Liver (tissue), 9 donors: Measurements from ENCODE around the gene ARHGEF3. TPM values are rescaled to one million over a fixed set of nuclear protein-coding genes. Genes with fewer than 3 reads are reported as not detected.

Experiments used
- DNase-seq: peaks from one replicate; pipeline ENCODE4 v3.0.0-alpha.2; 2017; ENCODE audit warnings: low spot score
- H3K27ac ChIP-seq, 2 donors: one replicate each; pipeline ENCODE4 v1.7.0; 2013; ENCODE audit warnings: inconsistent platforms in 2 of 2, low read length in 2 of 2, control low read depth in 1 of 2, low read depth in 1 of 2, mild to moderate bottlenecking in 1 of 2
- H3K27me3 ChIP-seq, 4 donors: one replicate each; pipeline versions ENCODE4 v1.6.1 to v1.7.0; 2013; ENCODE audit warnings: low read length in 3 of 4, inconsistent platforms in 1 of 4, mild to moderate bottlenecking in 1 of 4, moderate library complexity in 1 of 4; ENCODE audit not compliant: control insufficient read depth in 4 of 4, insufficient read depth in 4 of 4
- H3K36me3 ChIP-seq, 4 donors: one replicate each; pipeline versions ENCODE4 v1.6.1 to v1.7.0; 2013; ENCODE audit warnings: low read length in 3 of 4, mild to moderate bottlenecking in 3 of 4, low read depth in 1 of 4, moderate library complexity in 1 of 4; ENCODE audit not compliant: control insufficient read depth in 4 of 4, insufficient read depth in 3 of 4
- H3K4me1 ChIP-seq, 4 donors: one replicate each; pipeline versions ENCODE4 v1.6.1 to v1.7.0; 2013; ENCODE audit warnings: low read length in 3 of 4, mild to moderate bottlenecking in 3 of 4, moderate library complexity in 1 of 4; ENCODE audit not compliant: control insufficient read depth in 4 of 4, insufficient read depth in 4 of 4
- H3K4me3 ChIP-seq, 3 donors: one replicate each; pipeline versions ENCODE4 v1.6.1 to v1.7.0; 2013; ENCODE audit warnings: low read length in 3 of 3, control low read depth in 1 of 3, low read depth in 1 of 3, mild to moderate bottlenecking in 1 of 3
- H3K9ac ChIP-seq, 2 donors: one replicate each; pipeline ENCODE4 v1.7.0; 2013; ENCODE audit warnings: low read length in 2 of 2, mild to moderate bottlenecking in 2 of 2, moderate library complexity in 2 of 2, control low read depth in 1 of 2, low read depth in 1 of 2
- H3K9me3 ChIP-seq, 4 donors: one replicate each; pipeline versions ENCODE4 v1.6.1 to v1.7.0; 2013; ENCODE audit warnings: low read length in 3 of 4; ENCODE audit not compliant: control insufficient read depth in 4 of 4
- ATF3 ChIP-seq: IDR thresholded peaks from 2 replicates; pipeline ENCODE4 v1.6.1; 2016; ENCODE audit warnings: antibody characterized with exemption
- CTCF ChIP-seq: fragments of 150-350 bp; IDR thresholded peaks from 2 replicates; pipeline ENCODE4 v1.5.1; 2017; ENCODE audit warnings: improper control_type of control experiment, low read depth, low read length; ENCODE audit not compliant: missing input control
- EGR1 ChIP-seq, 2 donors: IDR thresholded peaks; 2 replicates each; pipeline ENCODE4 v1.6.1; 2016 to 2018; ENCODE audit warnings: antibody characterized with exemption in 2 of 2, low read depth in 2 of 2
- FOXA1 ChIP-seq: IDR thresholded peaks from 2 replicates; pipeline ENCODE4 v1.6.1; 2016; ENCODE audit warnings: antibody characterized with exemption
- FOXA2 ChIP-seq: IDR thresholded peaks from 2 replicates; pipeline ENCODE4 v1.6.1; 2016; ENCODE audit warnings: antibody characterized with exemption
- GABPA ChIP-seq, 2 donors: IDR thresholded peaks in 1 of 2; conservative IDR thresholded peaks in 1 of 2; 2 replicates each; pipeline ENCODE4 v1.6.1; 2016; ENCODE audit warnings: antibody characterized with exemption in 2 of 2, mild to moderate bottlenecking in 1 of 2, moderate library complexity in 1 of 2
- HNF4A ChIP-seq, 2 donors: conservative IDR thresholded peaks; 2 replicates each; pipeline ENCODE4 v1.6.1; 2016; ENCODE audit warnings: antibody characterized with exemption in 2 of 2, mild to moderate bottlenecking in 2 of 2
- HNF4G ChIP-seq: IDR thresholded peaks from 2 replicates; pipeline ENCODE4 v1.6.1; 2016; ENCODE audit warnings: antibody characterized with exemption
- JUND ChIP-seq, 2 donors: IDR thresholded peaks; 2 replicates each; pipeline ENCODE4 v1.6.1; 2016; ENCODE audit warnings: antibody characterized with exemption in 2 of 2
- MAX ChIP-seq: IDR thresholded peaks from 2 replicates; pipeline ENCODE4 v1.6.1; 2016; ENCODE audit warnings: antibody characterized with exemption
- NR2F2 ChIP-seq: IDR thresholded peaks from 2 replicates; pipeline ENCODE4 v1.6.1; 2016; ENCODE audit warnings: antibody characterized with exemption
- RAD21 ChIP-seq, 2 donors: IDR thresholded peaks; 2 replicates each; pipeline ENCODE4 v1.6.1; 2016; ENCODE audit warnings: antibody characterized with exemption in 2 of 2, mild to moderate bottlenecking in 2 of 2
- REST ChIP-seq: IDR thresholded peaks from 2 replicates; pipeline ENCODE4 v1.6.1; 2016; ENCODE audit warnings: antibody characterized with exemption, mild to moderate bottlenecking
- RXRA ChIP-seq, 2 donors: IDR thresholded peaks; 2 replicates each; pipeline ENCODE4 v1.6.1; 2017 to 2018; ENCODE audit warnings: antibody characterized with exemption in 2 of 2, mild to moderate bottlenecking in 1 of 2
- SP1 ChIP-seq: IDR thresholded peaks from 2 replicates; pipeline ENCODE4 v1.6.1; 2018; ENCODE audit warnings: antibody characterized with exemption, mild to moderate bottlenecking
- TAF1 ChIP-seq: conservative IDR thresholded peaks from 2 replicates; pipeline ENCODE4 v1.6.1; 2016; ENCODE audit warnings: antibody characterized with exemption, mild to moderate bottlenecking
- YY1 ChIP-seq: IDR thresholded peaks from 2 replicates; pipeline ENCODE4 v1.6.1; 2016; ENCODE audit warnings: antibody characterized with exemption, mild to moderate bottlenecking
- ZBTB33 ChIP-seq: IDR thresholded peaks from 2 replicates; pipeline ENCODE4 v1.6.1; 2016; ENCODE audit warnings: antibody characterized with exemption
- WGBS: extraction: QIAGEN DNeasy Blood & Tissue Kit; methylation state at CpG from one replicate; pipeline ENCODE4 v1.1.7; 2013; 5-methylcytosine and 5-hydroxymethylcytosine counted together
- polyA plus RNA-seq, 2 donors: library from polyadenylated mRNA; stranded (reverse) in 1 of 2; unstranded in 1 of 2; fragments of 200-250 nt in 1 of 2; fragments of >200 nt in 1 of 2; fragmentation: Nextera tagmentation in 1 of 2; extraction: Ambion mirVana in 1 of 2; gene quantifications; one replicate each; pipeline versions ENCODE4 v1.2.1 to v1.2.3, GENCODE V29; 2013 to 2015
- total RNA-seq, 2 donors: library from RNA; depleted of rRNA; stranded (reverse); fragments of >200 nt; gene quantifications; one replicate each; pipeline ENCODE4 v1.2.3, GENCODE V29; 2014
- donor health status: healthy.
- donor health status: healthy.
- donor health status: healthy.
- donor health status: healthy.
- donor health status: healthy.

Gene ARHGEF3
- total and polyA plus RNA-seq, 4 donors: 1.6 to 7.9 (median 2.0) TPM

- no peak for DNase-seq
- TF ChIP-seq HNF4G (no peak), SP1 (no peak), JUND (IDR thresholded peaks at IDR 0.05) (no peak), EGR1 (IDR thresholded peaks at IDR 0.05; ENCODE audit: low read depth in 2 of 2) (no peak), NR2F2 (no peak), YY1 (no peak), REST (no peak), ATF3 (no peak), MAX (no peak), CTCF (no peak), RAD21 (IDR thresholded peaks at IDR 0.05) (no peak), HNF4A (conservative IDR thresholded peaks at IDR 0.05) (no peak), FOXA2 (no peak), RXRA (IDR thresholded peaks at IDR 0.05) (no peak), GABPA (IDR thresholded peaks at IDR 0.05 in 1 of 2, conservative IDR thresholded peaks at IDR 0.05 in 1 of 2) (no peak)
- no peaks in the 10 kb centered on the region for H3K27me3 ChIP-seq
- no peaks in the 10 kb centered on the region for H3K9me3 ChIP-seq
- no peaks in the 10 kb centered on the region for H3K36me3 ChIP-seq
- no peak overlapping the region for H3K9ac ChIP-seq
- WGBS: 54% methylated on average over 2 of the region's 2 CpGs
- H3K4me3 ChIP-seq: no peak overlapping the region
- peak overlapping the region; percentile 40 to 43 for H3K27ac ChIP-seq
- peaks cover 6 to 38% (median 36%) of the 10 kb centered on the region in 4 donors for H3K4me1 ChIP-seq
These were observed 18.8 kb downstream of the ARHGEF3 start for GRCh38 chr3:56782906-56783305.

- Histone ChIP-seq H3K4me3 (no peak overlapping the region), H3K9me3 (no peaks in the 10 kb centered on the region), H3K27ac (peak overlapping the region in 1 of 2 donors; percentile 16), H3K4me1 (peaks cover 6 to 38% (median 36%) of the 10 kb centered on the region in 4 donors), H3K27me3 (no peaks in the 10 kb centered on the region), H3K9ac (no peak overlapping the region), H3K36me3 (no peaks in the 10 kb centered on the region)
- DNase-seq: no peak
- 22% methylated on average over 4 of the region's 4 CpGs for WGBS
- TF ChIP-seq ATF3 (no peak), MAX (peak; percentile 41), ZBTB33 (peak; percentile 47), HNF4G (peak; percentile 9), REST (no peak), SP1 (no peak), HNF4A (conservative IDR thresholded peaks at IDR 0.05) (peak; percentile 72 to 84), GABPA (IDR thresholded peaks at IDR 0.05 in 1 of 2, conservative IDR thresholded peaks at IDR 0.05 in 1 of 2) (no peak), TAF1 (no peak), RXRA (IDR thresholded peaks at IDR 0.05) (peak in 1 of 2 donors; percentile 70), EGR1 (IDR thresholded peaks at IDR 0.05; ENCODE audit: low read depth in 2 of 2) (no peak), YY1 (peak; percentile 92), NR2F2 (no peak), JUND (IDR thresholded peaks at IDR 0.05) (no peak), FOXA2 (peak; percentile 53), FOXA1 (no peak)
These were observed 19.5 kb downstream of the ARHGEF3 start for GRCh38 chr3:56782215-56782614.
